Endothelial cell of umbilical vein (primary cell): ENCODE results near the gene ZNF438. TPM values are rescaled to one million over a fixed set of nuclear protein-coding genes. Genes with fewer than 3 reads are reported as not detected.
"Not testable (repeated sequence)": the region's sequence is repeated elsewhere in the genome, so short reads cannot be mapped to it uniquely, and the experiment has no call there.

Experiments
- BruUV-seq: library from RNA; stranded (reverse); fragments of 400-500 nt; replicated peaks from 2 replicates; lab custom pipeline; 2021; lab: Mats Ljungman, UMichigan
- CTCF ChIA-PET: fragments of 300-600, 350-600 bp; sonication (Branson Sonifier 250); formaldehyde crosslinking; loops from one replicate; lab custom pipeline; 2021; ENCODE audit warnings: antibody characterized with exemption, inconsistent platforms; lab: Charles Lee
- POLR2A ChIA-PET: fragments of 300-600, 350-600 bp; sonication (Branson Sonifier 250); formaldehyde crosslinking; loops from one replicate; lab custom pipeline; 2021; ENCODE audit warnings: antibody characterized with exemption, inconsistent platforms; lab: Charles Lee
- DNase-seq: peaks from one replicate; pipeline ENCODE4 v3.0.0-alpha.2; 2011; ENCODE audit warnings: low read depth, low spot score
- FAIRE-seq: peaks from 2 replicates; lab custom pipeline; 2011; peaks lifted over from hg19 to GRCh38; lab: Jason Lieb, UNC
- H2AFZ ChIP-seq: 2 replicates; pipeline ENCODE4 v1.6.0; 2012; ENCODE audit warnings: low read depth, low read length, control low read depth, inconsistent platforms
- H3K27ac ChIP-seq: 2 replicates; pipeline ENCODE4 v1.5.1; 2011; ENCODE audit warnings: low read depth, mild to moderate bottlenecking, control low read depth, low read length, moderate library complexity; ENCODE audit not compliant: insufficient read depth
- H3K27me3 ChIP-seq, 2 experiments: 2 replicates each; pipeline versions ENCODE4 v1.6.0 to v1.6.1; 2011; ENCODE audit warnings: low read length in 2 of 2, mixed read lengths in 1 of 2; ENCODE audit not compliant: control insufficient read depth in 2 of 2, insufficient read depth in 2 of 2
- H3K36me3 ChIP-seq, 2 experiments: 2 replicates in 1 of 2; 3 replicates in 1 of 2; pipeline ENCODE4 v1.5.1; 2011; ENCODE audit warnings: low read length in 2 of 2, mild to moderate bottlenecking in 1 of 2, moderate library complexity in 1 of 2; ENCODE audit not compliant: control insufficient read depth in 2 of 2, insufficient read depth in 2 of 2; ENCODE audit errors: extremely low read depth in 1 of 2
- H3K4me1 ChIP-seq: 3 replicates; pipeline ENCODE4 v1.5.1; 2011; ENCODE audit warnings: mild to moderate bottlenecking, low read length; ENCODE audit not compliant: control insufficient read depth, insufficient read depth; ENCODE audit errors: extremely low read depth
- H3K4me2 ChIP-seq: 2 replicates; pipeline ENCODE4 v1.6.1; 2011; ENCODE audit warnings: low read length, control low read depth, mixed read lengths; ENCODE audit not compliant: insufficient read depth
- H3K4me3 ChIP-seq, 3 experiments: fragments of 200-600 bp in 1 of 3; sonication (generic), shearing (Covaris generic) in 1 of 3; replicated peaks in 1 of 3; 2 replicates each; pipeline ENCODE4 v1.5.1; 2011 to 2016; ENCODE audit warnings: control low read depth in 3 of 3, low read length in 3 of 3, mild to moderate bottlenecking in 2 of 3, inconsistent platforms in 1 of 3, low read depth in 1 of 3, moderate library complexity in 1 of 3; ENCODE audit not compliant: insufficient read depth in 1 of 3
- H3K79me2 ChIP-seq: 2 replicates; pipeline ENCODE4 v1.6.0; 2012; ENCODE audit warnings: low read length, inconsistent platforms; ENCODE audit not compliant: control insufficient read depth, insufficient read depth
- H3K9ac ChIP-seq: replicated peaks from 2 replicates; pipeline ENCODE3; 2011; ENCODE audit warnings: low read length, control low read depth; ENCODE audit not compliant: insufficient read depth; ENCODE audit errors: extremely low read depth
- H3K9me1 ChIP-seq: replicated peaks from 3 replicates; pipeline ENCODE4 v1.6.0; 2011; ENCODE audit warnings: mild to moderate bottlenecking, low read length; ENCODE audit not compliant: control insufficient read depth, insufficient read depth; ENCODE audit errors: extremely low read depth
- H3K9me3 ChIP-seq: replicated peaks from 2 replicates; pipeline ENCODE4 v1.5.1; 2012; ENCODE audit warnings: low read length, inconsistent platforms; ENCODE audit not compliant: control insufficient read depth, insufficient read depth
- H4K20me1 ChIP-seq: replicated peaks from 2 replicates; pipeline ENCODE3; 2011; ENCODE audit warnings: mild to moderate bottlenecking, low read length; ENCODE audit not compliant: control insufficient read depth, insufficient read depth; ENCODE audit errors: extremely low read depth
- CTCF ChIP-seq, 2 donors: IDR thresholded peaks; 1 replicate in 1 of 2; 2 replicates in 1 of 2; pipeline ENCODE4 v1.5.1; 2011; ENCODE audit warnings: low read length in 2 of 2, mild to moderate bottlenecking in 2 of 2, moderate library complexity in 2 of 2, control low read depth in 1 of 2, inconsistent platforms in 1 of 2, low read depth in 1 of 2; ENCODE audit not compliant: insufficient read depth in 1 of 2; ENCODE audit errors: extremely low read depth in 1 of 2
- EZH2 ChIP-seq: IDR thresholded peaks from 2 replicates; pipeline ENCODE4 v1.6.1; 2012; ENCODE audit warnings: borderline replicate concordance, low read depth, mild to moderate bottlenecking, moderate library complexity, low read length, inconsistent platforms; ENCODE audit not compliant: severe bottlenecking
- FOS ChIP-seq: IDR thresholded peaks from 2 replicates; pipeline ENCODE4 v1.6.1; 2011; ENCODE audit warnings: mild to moderate bottlenecking, low read length, moderate library complexity, borderline replicate concordance; ENCODE audit not compliant: insufficient read depth
- GATA2 ChIP-seq: IDR thresholded peaks from 2 replicates; pipeline ENCODE4 v1.7.0; 2011; ENCODE audit warnings: low read depth, mild to moderate bottlenecking, moderate library complexity, mixed read lengths, low read length; ENCODE audit not compliant: insufficient read length, insufficient read depth
- JUN ChIP-seq: IDR thresholded peaks from 2 replicates; pipeline ENCODE4 v1.6.1; 2011; ENCODE audit warnings: borderline replicate concordance, low read depth; ENCODE audit not compliant: insufficient read length, insufficient read depth
- MAX ChIP-seq: IDR thresholded peaks from 2 replicates; pipeline ENCODE4 v1.6.1; 2011; ENCODE audit not compliant: insufficient read depth, insufficient read length
- MYC ChIP-seq: IDR thresholded peaks from one replicate; pipeline ENCODE4 v1.6.1; 2011; ENCODE audit warnings: mild to moderate bottlenecking, low read depth, low read length
- POLR2A ChIP-seq: IDR thresholded peaks from 2 replicates; pipeline ENCODE4 v1.6.1; 2012; ENCODE audit warnings: low read depth, mild to moderate bottlenecking, control low read depth, low read length
- POLR2AphosphoS5 ChIP-seq: IDR thresholded peaks from 2 replicates; pipeline ENCODE4 v1.6.1; 2012; ENCODE audit warnings: low read depth, mild to moderate bottlenecking, control low read depth, low read length, moderate library complexity; ENCODE audit not compliant: insufficient read depth
- dilution Hi-C: fragments of 300-500 bp; cut with MboI; formaldehyde crosslinking; loops from one replicate; pipeline ENCODE4 v1.15.0; 2019; ENCODE audit warnings: low sequenced_read_pairs; ENCODE audit not compliant: extremely low pct_ligation_motif_present
- intact Hi-C: fragments of 100-400 bp; cut with micrococcal nuclease; formaldehyde crosslinking; loops from one replicate; pipeline ENCODE4 v1.10.0; 2022
- polyA plus RNA-seq, 4 experiments: library from polyadenylated mRNA; depleted of rRNA in 3 of 4; stranded (reverse) in 3 of 4; unstranded in 1 of 4; fragments of >200 nt; gene quantifications; 2 replicates each; pipeline versions ENCODE4 v1.2.1 to v1.2.3, GENCODE V29; 2011 to 2012; ENCODE audit warnings: missing spikeins in 1 of 4
- total RNA-seq: library from RNA; stranded (reverse); gene quantifications from 2 replicates; pipeline ENCODE4 v1.2.3, GENCODE V29; 2021

The ZNF438 gene
- total and polyA plus RNA-seq, 2 donors (not counting 3 experiments of a cell fraction or from before 2014, with no cell fraction given): 7.2 to 15.1 TPM

GRCh38 chr10:30798646-30799185 is 232.9 kb downstream of the ZNF438 start:
- no peaks in the 10 kb centered on the region for H3K4me1 ChIP-seq
- H3K4me3 ChIP-seq: no peak overlapping the region
- no peaks in the 10 kb centered on the region for H3K27me3 ChIP-seq
- H3K79me2 ChIP-seq: no peaks in the 10 kb centered on the region
- H3K9me1 ChIP-seq: no peaks in the 10 kb centered on the region
- no peak overlapping the region for H3K9ac ChIP-seq
- ChIA-PET POLR2A (no interaction called here), CTCF (no interaction called here)
- FAIRE-seq (no peak), DNase-seq (no peak)
- no TSS peak for BruUV-seq
- no peaks in the 10 kb centered on the region for H3K36me3 ChIP-seq
- no peak overlapping the region for H3K27ac ChIP-seq
- intact Hi-C loops: no loop called here
- TF ChIP-seq MAX: no peak
- no peak for TF ChIP-seq FOS
- no peak for TF ChIP-seq EZH2
- TF ChIP-seq GATA2: no peak
- TF ChIP-seq JUN: no peak
- TF ChIP-seq MYC: no peak
- no peak for TF ChIP-seq POLR2A
- no peak for TF ChIP-seq CTCF (IDR thresholded peaks at IDR 0.05; ENCODE audit: extremely low read depth in 1 of 2, insufficient read depth in 1 of 2, low read depth in 1 of 2, low read length in 2 of 2)
- no peak for TF ChIP-seq POLR2AphosphoS5
- dilution Hi-C loops: no loop called here
- H3K4me2 ChIP-seq: no peak overlapping the region
- no peaks in the 10 kb centered on the region for H4K20me1 ChIP-seq
- no peaks in the 10 kb centered on the region for H3K9me3 ChIP-seq
- H2AFZ ChIP-seq: no peak overlapping the region

DNA sequence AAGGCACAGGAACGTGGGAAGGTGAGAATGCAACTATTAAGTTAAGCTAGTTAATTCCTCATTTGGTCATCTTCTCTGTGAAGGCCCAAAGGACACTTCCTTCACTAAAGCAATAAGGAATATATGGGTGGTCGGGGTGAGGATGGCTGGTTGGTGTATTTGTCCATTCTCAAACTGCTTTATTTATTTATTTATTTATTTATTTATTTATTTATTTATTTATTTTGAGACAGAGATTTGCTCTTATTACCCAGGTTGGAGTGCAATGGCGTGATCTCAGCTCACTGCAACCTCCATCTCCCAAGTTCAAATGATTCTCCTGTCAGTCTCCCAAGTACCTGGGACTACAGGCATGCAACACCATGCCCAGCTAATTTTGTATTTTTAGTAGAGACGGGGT is 236.6 kb downstream of the ZNF438 start:
- dilution Hi-C loops, H3K79me2 ChIP-seq, H3K36me3 ChIP-seq, H3K4me3 ChIP-seq, DNase-seq, H3K27me3 ChIP-seq, H3K4me2 ChIP-seq, H2AFZ ChIP-seq, H4K20me1 ChIP-seq, BruUV-seq, intact Hi-C loops, H3K9ac ChIP-seq, H3K9me1 ChIP-seq, FAIRE-seq, H3K27ac ChIP-seq, H3K9me3 ChIP-seq: not testable (repeated sequence)
- H3K4me1 ChIP-seq: peaks cover 15% of the 10 kb centered on the region
- POLR2A ChIA-PET: interaction anchor here (1.6 kb wide), 1 partner anchor 17 kb away, joined by 5 read pairs; no protein-coding TSS in a partner anchor
- CTCF ChIA-PET: interaction anchor here (1.4 kb wide), 1 partner anchor 15 kb away, joined by 3 read pairs; no protein-coding TSS in a partner anchor
